ENCODE measurements around the gene EARS2.
"Not testable (repeated sequence)": the region's sequence is repeated elsewhere in the genome, so short reads cannot be mapped to it uniquely, and the experiment has no call there.

EARS2 gene

DNA sequence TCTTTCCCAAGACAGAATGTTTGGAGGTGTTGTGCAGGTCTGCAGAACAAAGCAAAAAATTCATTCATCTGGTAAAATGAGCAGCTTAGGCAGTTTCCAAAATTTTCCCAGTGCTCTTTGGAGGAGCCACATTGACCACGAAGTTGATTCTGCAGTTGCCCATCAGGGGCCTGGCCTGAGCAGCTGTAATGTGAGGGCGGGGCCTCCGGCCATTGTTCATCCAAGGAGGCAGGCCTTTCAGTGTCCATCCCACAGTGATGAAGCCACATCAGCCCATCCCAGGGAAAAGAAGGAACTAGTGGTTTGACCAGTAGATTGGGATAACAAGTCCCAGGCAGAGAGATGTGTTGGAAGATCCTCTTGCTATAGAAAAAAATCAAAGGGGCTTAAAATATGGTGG is 10.5 kb upstream of the EARS2 start:
- no peak for DNase-seq (ENCODE audit: low read depth in 2 of 2, low spot score in 1 of 2)

GRCh38 chr16:23566724-23567123 is 9.6 kb upstream of the EARS2 start:
- no peak for DNase-seq (ENCODE audit: low read depth in 2 of 2, low spot score in 1 of 2)

GRCh38 chr16:23564575-23565363 is 7.6 kb upstream of the EARS2 start:
- no peak for DNase-seq (ENCODE audit: low read depth in 2 of 2, low spot score in 1 of 2)

- DNase-seq (ENCODE audit: low read depth in 2 of 2, low spot score in 1 of 2) = no peak
Observed at GRCh38 chr16:23563186-23563585, 6.0 kb upstream of the EARS2 start.

GRCh38 chr16:23562505-23562904 is 5.4 kb upstream of the EARS2 start:
- no peak for DNase-seq (ENCODE audit: low read depth in 2 of 2, low spot score in 1 of 2)

GRCh38 chr16:23561586-23561985 is 4.4 kb upstream of the EARS2 start:
- DNase-seq (ENCODE audit: low read depth in 2 of 2, low spot score in 1 of 2) = no peak

- peak; percentile 1 for DNase-seq (ENCODE audit: low read depth in 2 of 2, low spot score in 1 of 2)
Observed at GRCh38 chr16:23557779-23558702, 891 bp upstream of the EARS2 start.

DNA sequence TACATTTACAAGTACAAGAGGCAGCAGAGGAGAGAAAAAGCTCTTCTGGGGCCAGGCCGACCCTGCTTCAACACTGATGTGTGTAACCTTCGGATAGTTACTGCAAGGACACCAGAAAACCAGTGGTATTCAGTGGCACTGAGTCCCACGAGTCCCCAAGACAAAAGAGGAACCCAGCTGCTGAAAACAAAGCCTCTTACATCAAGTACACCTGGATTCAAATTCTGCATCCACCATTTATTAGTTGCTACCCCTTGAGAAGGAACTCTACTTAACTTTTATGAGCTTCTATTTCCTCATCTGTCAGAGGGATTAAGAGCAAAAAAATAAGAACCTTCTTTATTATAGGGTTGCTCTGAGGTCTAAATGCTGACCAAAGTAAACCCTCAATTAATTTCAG is 2.6 kb downstream of the EARS2 start:
- no peak for DNase-seq (ENCODE audit: low read depth in 2 of 2, low spot score in 1 of 2)

DNA sequence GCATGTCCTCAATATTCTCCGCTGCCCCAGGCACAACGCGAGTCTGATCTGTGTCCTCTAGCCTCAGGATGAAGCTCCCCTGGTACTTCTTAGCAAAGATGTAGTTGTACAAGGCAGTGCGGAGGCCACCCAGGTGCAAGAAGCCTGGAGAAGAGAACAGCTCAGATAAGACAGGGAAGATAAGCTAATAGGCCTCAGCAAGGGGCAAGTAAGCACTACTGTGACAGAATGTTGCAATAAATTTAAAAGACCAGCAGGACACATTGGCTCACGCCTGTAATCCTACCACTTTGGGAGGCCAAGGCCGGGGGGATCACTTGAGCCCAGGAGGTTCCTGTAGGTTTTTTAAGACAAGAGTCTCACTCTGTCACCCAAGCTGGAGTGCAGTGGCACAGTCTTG is 5.0 kb downstream of the EARS2 start:
- DNase-seq (ENCODE audit: low read depth in 2 of 2, low spot score in 1 of 2) = no peak

DNA sequence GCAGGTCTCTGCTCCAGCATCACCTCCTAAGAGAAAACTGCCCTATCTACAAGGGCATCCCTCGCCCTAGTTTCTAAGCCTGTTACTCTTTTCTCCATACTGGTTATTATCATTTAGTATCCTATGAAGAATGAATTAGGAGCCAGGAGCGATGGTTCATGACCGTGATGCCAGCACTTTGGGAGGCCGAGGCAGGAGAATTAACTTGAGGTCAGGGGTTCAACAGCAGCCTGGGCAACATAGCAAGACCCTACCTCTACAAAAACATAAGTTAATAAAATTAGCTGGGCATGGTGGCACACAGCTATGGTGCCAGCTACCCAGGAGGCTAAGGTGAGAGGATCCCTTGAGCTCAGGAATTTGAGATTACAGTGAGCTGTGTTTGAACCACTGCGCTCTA is 7.2 kb downstream of the EARS2 start:
- no peak for DNase-seq (ENCODE audit: low read depth in 2 of 2, low spot score in 1 of 2)

- no peak for DNase-seq (ENCODE audit: low read depth in 2 of 2, low spot score in 1 of 2)
Observed at GRCh38 chr16:23544436-23544835, 12.7 kb downstream of the EARS2 start.

DNA sequence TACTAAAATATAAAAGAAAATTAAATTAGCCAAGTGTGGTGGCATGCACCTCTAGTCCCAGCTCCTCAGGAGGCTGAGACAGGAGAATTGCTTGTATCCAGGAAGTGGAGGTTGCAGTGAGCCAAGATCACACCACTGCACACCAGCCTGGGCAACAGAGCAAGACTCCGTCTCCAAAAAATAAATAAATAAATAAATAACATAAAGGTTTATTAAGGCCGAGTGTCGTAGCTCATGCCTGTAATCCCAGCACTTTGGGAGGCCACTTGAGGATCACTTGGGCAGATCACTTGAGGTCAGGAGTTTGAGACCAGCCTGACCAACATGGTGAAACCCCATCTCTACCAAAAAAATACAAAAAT is 16.4 kb downstream of the EARS2 start:
- not testable (repeated sequence) for DNase-seq (ENCODE audit: low read depth in 2 of 2, low spot score in 1 of 2)

GRCh38 chr16:23539984-23540816 is 16.9 kb downstream of the EARS2 start:
- no peak for DNase-seq (ENCODE audit: low read depth in 2 of 2, low spot score in 1 of 2)

DNA sequence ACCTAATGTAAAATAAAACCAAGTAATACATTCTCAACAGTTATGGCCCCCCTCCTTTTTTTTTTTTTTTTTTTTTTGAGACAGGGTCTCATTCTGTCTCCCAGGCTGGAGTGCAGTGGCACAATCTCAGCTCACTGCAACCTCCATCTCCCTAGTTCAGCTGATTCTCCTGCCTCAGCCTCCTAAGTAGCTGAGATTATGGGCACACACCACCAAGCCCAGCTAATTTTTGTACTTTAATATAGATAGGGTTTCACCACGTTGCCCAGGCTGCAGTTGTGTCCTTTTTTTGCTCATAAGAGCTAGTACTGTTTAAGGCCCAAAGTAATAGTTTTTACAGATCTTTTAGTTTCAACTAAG is 18.3 kb downstream of the EARS2 start:
- no peak for DNase-seq (ENCODE audit: low read depth in 2 of 2, low spot score in 1 of 2)

DNA sequence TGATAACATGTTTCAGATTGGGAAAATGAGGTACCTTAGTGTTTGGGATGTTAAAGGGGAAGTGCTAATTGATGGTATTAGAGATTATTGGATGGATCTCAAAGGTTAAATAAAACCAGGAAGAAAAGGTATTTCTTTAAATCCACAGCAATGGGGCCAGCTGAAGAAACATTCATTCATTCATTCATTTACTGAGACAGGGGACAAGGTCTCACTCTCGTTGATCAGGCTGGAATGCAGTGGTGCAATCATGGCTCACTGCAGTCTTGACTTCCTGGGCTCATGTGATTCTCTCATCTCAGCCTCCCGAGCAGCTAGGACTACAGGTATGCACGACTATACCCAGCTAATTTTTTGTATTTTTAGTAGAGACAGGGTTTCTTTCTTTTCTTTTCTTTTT is 19.8 kb downstream of the EARS2 start:
- no peak for DNase-seq (ENCODE audit: low read depth in 2 of 2, low spot score in 1 of 2)

GRCh38 chr16:23535901-23536300 is 21.2 kb downstream of the EARS2 start:
- DNase-seq (ENCODE audit: low read depth in 2 of 2, low spot score in 1 of 2) = no peak

- DNase-seq (ENCODE audit: low read depth in 2 of 2, low spot score in 1 of 2) = no peak
Observed at GRCh38 chr16:23534868-23535860, 22.0 kb downstream of the EARS2 start.

- DNase-seq (ENCODE audit: low read depth in 2 of 2, low spot score in 1 of 2) = no peak
Observed at GRCh38 chr16:23532448-23532847, 24.7 kb downstream of the EARS2 start.

DNA sequence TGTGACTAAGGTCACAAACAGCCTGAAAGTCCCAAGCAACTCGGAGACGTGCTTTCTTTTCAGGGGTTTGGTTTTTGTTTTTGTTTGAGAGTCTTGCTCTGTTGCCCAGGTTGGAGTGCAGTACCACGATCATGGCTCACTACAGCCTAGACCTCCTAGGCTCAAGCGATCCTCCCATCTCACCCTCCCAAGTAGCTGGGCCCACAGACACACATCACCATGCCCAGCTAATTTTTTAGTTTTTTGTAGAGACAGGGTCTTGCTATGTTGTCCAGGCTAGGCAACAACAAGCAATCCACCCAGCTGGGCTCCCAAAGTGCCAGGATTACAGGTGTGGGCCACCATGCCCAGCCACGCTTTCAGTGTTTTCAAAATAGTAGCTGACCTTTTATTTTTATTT is 27.1 kb downstream of the EARS2 start:
- DNase-seq (ENCODE audit: low read depth in 2 of 2, low spot score in 1 of 2) = no peak

DNA sequence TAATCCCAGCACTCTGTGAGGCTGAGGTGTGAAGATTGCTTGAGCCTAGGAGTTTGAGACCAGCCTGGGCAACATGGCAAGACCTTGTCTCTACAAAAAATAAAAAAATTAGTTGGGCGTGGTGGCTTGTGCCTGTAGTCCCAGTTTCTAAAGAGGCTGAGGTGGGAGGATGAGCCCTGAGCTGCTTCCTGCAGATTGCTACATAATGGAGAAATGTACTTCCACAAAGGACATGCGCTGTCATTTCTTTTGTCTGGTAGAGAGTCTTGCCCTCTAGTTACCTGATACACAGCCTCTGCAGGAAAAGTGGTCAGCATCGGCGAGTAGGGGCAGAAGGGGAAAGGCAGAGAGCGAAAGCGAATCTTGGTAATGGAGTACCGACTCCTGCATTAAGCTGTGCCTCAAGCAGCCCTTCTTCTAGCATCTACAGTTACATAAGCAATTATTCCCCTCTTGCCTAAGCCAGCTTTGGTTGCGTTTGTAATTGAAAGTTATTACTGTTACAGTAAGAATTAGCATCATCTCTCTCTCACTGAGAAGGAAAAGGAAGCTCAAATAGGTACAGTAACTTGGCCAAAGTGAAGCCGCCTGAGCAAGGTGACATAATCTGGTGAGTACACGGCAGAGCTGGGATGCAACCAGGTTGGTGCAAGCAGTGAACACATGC is 28.4 kb downstream of the EARS2 start:
- DNase-seq (ENCODE audit: low read depth in 2 of 2, low spot score in 1 of 2) = no peak
